ENCODE data around the gene DENND1A.

The DENND1A gene

DNA sequence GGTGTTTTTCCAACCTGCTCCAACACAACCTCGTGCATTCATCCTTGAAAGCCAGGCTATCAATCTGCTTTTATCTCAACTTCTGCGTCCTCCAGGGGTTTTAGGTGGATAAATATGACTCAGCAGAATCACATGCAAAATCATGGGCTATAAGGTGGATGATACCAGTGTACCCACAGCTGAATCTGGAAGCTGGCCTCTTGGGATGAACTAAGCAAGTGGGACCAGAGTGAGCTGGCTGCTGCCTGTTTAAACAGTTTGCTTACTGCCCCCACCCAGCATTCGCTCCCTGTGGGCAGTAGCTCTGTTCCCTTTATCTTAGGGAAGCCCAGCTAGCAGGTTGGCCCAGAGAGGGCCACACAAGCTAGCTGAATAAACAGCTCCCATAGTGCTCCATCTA is 379.9 kb downstream of the DENND1A start:
- H4K20me1 ChIP-seq (ENCODE audit: low read depth, low read length): no peaks in the 10 kb centered on the region
- no peak overlapping the region for H3K4me3 ChIP-seq (ENCODE audit: insufficient read depth, low read length, poor library complexity, severe bottlenecking)
- no peaks in the 10 kb centered on the region for H3F3A ChIP-seq (ENCODE audit: insufficient read depth)
- no peaks in the 10 kb centered on the region for H3K27me3 ChIP-seq (ENCODE audit: low read length)
- no peak overlapping the region for H2AFZ ChIP-seq (ENCODE audit: low read depth, low read length, severe bottlenecking)
- H3K9me2 ChIP-seq (replicated peaks; ENCODE audit: insufficient read depth, low read length): no peaks in the 10 kb centered on the region
- no peak overlapping the region for H3K4me2 ChIP-seq (ENCODE audit: low read depth, low read length, poor library complexity, severe bottlenecking)
- H3K36me3 ChIP-seq (ENCODE audit: low read length): no peaks in the 10 kb centered on the region
- TF ChIP-seq, protein P1, sequence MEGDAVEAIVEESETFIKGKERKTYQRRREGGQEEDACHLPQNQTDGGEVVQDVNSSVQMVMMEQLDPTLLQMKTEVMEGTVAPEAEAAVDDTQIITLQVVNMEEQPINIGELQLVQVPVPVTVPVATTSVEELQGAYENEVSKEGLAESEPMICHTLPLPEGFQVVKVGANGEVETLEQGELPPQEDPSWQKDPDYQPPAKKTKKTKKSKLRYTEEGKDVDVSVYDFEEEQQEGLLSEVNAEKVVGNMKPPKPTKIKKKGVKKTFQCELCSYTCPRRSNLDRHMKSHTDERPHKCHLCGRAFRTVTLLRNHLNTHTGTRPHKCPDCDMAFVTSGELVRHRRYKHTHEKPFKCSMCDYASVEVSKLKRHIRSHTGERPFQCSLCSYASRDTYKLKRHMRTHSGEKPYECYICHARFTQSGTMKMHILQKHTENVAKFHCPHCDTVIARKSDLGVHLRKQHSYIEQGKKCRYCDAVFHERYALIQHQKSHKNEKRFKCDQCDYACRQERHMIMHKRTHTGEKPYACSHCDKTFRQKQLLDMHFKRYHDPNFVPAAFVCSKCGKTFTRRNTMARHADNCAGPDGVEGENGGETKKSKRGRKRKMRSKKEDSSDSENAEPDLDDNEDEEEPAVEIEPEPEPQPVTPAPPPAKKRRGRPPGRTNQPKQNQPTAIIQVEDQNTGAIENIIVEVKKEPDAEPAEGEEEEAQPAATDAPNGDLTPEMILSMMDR (IDR thresholded peaks at IDR 0.05; ENCODE audit: insufficient read depth, low read length, poor library complexity, severe bottlenecking): no peak
- no peak for TF ChIP-seq EZH2phosphoT487 (conservative IDR thresholded peaks at IDR 0.05; ENCODE audit: low read length)
- H3K9ac ChIP-seq (ENCODE audit: low read length): no peak overlapping the region
- H3K79me2 ChIP-seq (ENCODE audit: insufficient read depth, low read length): no peaks in the 10 kb centered on the region
- H3K9me3 ChIP-seq (ENCODE audit: insufficient read depth, low read length): no peaks in the 10 kb centered on the region
- no peak overlapping the region for H3K27ac ChIP-seq (ENCODE audit: low read depth, low read length)

DNA sequence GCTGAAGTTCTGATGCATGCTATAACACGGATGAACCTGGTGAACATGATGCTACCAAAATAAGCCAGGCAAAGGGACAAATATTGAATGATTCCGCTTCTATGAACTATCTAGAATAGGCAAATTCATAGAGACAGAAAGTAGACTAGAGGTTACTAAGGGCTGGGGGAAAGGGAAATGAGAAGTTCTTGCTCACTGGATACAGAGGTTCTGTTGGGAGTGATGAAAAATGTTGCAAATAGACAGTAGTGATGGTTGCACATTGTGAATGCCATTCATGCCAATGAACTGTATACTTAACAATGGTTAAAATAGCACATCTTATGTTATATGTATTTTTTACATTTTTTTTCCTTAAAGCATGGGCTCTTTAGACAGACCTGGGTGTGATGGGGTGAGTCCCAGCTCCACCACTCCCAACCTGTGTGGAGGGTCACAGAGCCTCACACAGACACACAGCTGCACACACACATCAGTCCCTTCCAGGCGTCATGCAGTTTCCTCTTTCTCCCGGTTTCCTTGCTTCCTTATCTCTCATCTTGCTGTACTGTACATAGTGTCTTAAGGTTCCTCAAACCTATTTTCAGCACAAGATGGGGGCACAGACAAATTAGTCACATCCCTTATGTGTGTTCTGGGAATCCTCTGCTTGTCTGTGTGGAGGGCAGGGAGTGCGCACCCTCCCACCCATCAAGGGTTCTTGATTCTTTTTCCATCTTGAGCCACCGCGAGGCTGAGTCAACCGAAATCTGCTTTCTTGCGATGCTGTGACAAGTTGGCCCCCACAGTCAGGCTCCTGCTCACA is 381.0 kb downstream of the DENND1A start:
- Histone ChIP-seq H3K36me3 (ENCODE audit: low read length) (no peaks in the 10 kb centered on the region), H3K79me2 (ENCODE audit: insufficient read depth, low read length) (no peaks in the 10 kb centered on the region), H3K27ac (ENCODE audit: low read depth, low read length) (no peak overlapping the region), H2AFZ (ENCODE audit: low read depth, low read length, severe bottlenecking) (no peak overlapping the region), H3K27me3 (ENCODE audit: low read length) (no peaks in the 10 kb centered on the region), H3F3A (ENCODE audit: insufficient read depth) (no peaks in the 10 kb centered on the region), H3K4me3 (ENCODE audit: insufficient read depth, low read length, poor library complexity, severe bottlenecking) (no peak overlapping the region), H3K9ac (ENCODE audit: low read length) (no peak overlapping the region), H3K4me2 (ENCODE audit: low read depth, low read length, poor library complexity, severe bottlenecking) (no peak overlapping the region), H3K9me3 (ENCODE audit: insufficient read depth, low read length) (no peaks in the 10 kb centered on the region), H3K9me2 (replicated peaks; ENCODE audit: insufficient read depth, low read length) (no peaks in the 10 kb centered on the region), H4K20me1 (ENCODE audit: low read depth, low read length) (no peaks in the 10 kb centered on the region)
- TF ChIP-seq EZH2phosphoT487 (conservative IDR thresholded peaks at IDR 0.05; ENCODE audit: low read length): no peak
- TF ChIP-seq, protein P1 (IDR thresholded peaks at IDR 0.05; ENCODE audit: insufficient read depth, low read length, poor library complexity, severe bottlenecking): no peak

DNA sequence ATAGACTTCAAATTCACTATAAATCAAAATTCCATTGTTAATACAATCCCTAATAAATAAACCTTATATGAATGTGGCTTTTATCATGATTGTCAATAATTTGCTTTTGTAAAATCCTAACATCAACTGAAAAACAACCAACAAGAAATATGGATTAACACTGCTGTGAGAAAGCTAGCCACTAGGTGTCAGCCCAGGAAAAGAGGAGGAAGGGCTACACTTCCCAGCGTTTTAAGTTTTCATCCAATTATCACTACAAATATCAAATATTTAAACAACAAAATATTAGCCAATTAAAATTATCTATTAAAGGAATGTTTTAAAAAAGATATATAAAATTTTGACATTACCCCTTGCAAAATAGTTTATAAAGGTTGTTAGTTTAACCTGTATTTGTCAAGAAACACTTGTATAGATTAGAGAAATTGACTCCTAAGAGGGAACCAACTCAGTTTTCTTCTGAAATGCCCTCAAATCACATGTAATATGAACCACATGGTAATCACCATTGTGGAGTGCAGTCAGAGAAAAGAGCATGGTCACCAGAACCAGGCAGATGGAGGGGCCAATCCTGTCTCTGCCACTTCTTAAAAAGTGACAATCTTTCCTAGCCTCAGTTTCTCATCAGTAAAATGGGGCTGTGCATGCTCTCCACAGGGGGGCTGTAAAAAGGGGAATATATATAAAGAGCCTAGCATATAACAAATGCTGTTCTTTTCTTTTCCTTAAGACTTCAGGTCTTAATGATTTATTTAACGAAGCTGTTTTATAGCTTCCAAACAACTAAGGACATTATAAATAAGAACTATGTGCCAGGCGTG is 385.7 kb downstream of the DENND1A start:
- Histone ChIP-seq H3K27me3 (ENCODE audit: low read length) (no peaks in the 10 kb centered on the region), H3F3A (ENCODE audit: insufficient read depth) (no peaks in the 10 kb centered on the region), H3K9me3 (ENCODE audit: insufficient read depth, low read length) (no peaks in the 10 kb centered on the region), H3K36me3 (ENCODE audit: low read length) (no peaks in the 10 kb centered on the region), H3K79me2 (ENCODE audit: insufficient read depth, low read length) (no peaks in the 10 kb centered on the region), H2AFZ (ENCODE audit: low read depth, low read length, severe bottlenecking) (no peak overlapping the region), H3K9ac (ENCODE audit: low read length) (no peak overlapping the region), H3K27ac (ENCODE audit: low read depth, low read length) (no peak overlapping the region), H4K20me1 (ENCODE audit: low read depth, low read length) (no peaks in the 10 kb centered on the region), H3K4me3 (ENCODE audit: insufficient read depth, low read length, poor library complexity, severe bottlenecking) (no peak overlapping the region), H3K9me2 (replicated peaks; ENCODE audit: insufficient read depth, low read length) (no peaks in the 10 kb centered on the region), H3K4me2 (ENCODE audit: low read depth, low read length, poor library complexity, severe bottlenecking) (no peak overlapping the region)
- TF ChIP-seq, protein P1 (IDR thresholded peaks at IDR 0.05; ENCODE audit: insufficient read depth, low read length, poor library complexity, severe bottlenecking): peak; percentile 91
- TF ChIP-seq EZH2phosphoT487 (conservative IDR thresholded peaks at IDR 0.05; ENCODE audit: low read length): no peak

Measured in SU-DHL-6 (cell line).